GM19438 (cell line): ENCODE results near the gene CH25H.
"Not testable (repeated sequence)": the region's sequence is repeated elsewhere in the genome, so short reads cannot be mapped to it uniquely, and the experiment has no call there.

ENCODE experiments used
- ATAC-seq: cut with Tn5 transposase; IDR thresholded peaks from one replicate; pipeline ENCODE4 v1.9.1; 2021; ENCODE audit warnings: low read depth; ENCODE audit not compliant: unreplicated experiment

CH25H gene, protein sequence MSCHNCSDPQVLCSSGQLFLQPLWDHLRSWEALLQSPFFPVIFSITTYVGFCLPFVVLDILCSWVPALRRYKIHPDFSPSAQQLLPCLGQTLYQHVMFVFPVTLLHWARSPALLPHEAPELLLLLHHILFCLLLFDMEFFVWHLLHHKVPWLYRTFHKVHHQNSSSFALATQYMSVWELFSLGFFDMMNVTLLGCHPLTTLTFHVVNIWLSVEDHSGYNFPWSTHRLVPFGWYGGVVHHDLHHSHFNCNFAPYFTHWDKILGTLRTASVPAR

DNA sequence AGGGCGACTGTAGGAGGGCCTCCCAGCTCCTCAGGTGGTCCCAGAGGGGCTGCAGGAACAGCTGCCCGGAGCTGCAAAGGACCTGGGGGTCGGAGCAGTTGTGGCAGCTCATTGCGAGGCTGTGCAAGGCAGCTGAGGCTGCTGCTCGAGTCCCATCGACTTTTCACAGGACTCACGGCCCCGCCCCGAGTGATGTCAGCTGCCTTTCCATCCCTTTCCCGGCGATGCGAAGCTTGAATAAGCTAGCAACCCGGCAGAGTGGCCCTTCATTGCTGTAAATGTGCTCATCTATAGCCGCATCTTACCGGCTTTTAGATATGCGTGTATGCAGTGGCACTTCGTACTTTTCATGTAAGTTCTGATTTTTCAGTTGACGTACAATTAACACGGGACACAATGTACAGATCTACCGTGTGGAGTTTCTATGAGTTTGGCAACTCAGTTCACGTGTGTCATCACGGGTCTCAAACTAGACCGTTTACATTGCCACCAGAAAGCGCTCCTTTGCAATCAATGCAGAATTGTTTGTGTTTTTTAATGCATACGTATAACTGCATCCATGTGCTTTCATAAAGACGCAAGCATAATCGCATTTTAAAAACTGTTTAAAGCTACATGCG, at the start of gene CH25H:
Gene CH25H, minus strand, starts transcription at position 137 of the 620 bp plus-strand sequence. Its CDS starts 25 bp downstream, at position 112.
- no peak for ATAC-seq

DNA sequence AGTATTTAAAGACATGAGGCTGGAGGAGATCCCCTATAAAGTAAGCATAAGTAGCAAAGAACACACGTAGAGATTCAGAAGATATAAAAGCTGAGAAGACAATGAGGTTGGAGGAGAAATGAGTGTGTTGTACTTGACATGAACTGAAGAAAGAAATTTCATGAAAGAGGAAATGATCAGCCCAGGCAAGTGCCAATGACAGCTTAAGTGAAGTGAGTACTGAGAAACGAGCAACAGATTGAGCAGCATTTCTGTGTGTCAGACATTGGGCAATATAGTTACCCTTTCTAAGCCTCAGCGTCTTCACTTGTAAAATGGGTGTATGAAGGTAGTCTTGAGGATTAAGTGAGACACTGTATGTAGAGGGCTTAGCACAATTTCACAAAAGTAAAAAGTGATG, 49.2 kb upstream of the CH25H start:
- ATAC-seq = no peak

DNA sequence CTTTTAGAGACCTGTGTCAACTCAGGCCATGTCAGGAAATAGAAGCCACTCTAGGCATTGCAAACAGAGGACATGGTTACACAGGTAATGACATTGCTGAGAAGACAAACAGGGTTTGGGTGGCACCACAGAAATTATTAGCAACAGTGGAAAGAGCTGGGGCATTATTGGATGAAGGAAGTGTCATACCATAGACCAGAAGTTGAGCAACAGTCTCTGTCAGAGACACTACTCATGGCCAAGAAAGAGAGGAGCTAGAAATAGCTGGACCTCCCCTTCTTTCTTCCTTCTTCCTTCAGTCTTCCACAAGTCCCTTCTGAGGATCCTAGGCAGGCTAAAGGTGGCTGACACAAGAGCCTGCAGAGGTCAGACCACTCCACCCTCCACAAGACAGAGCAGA, 48.7 kb upstream of the CH25H start:
- ATAC-seq = no peak

DNA sequence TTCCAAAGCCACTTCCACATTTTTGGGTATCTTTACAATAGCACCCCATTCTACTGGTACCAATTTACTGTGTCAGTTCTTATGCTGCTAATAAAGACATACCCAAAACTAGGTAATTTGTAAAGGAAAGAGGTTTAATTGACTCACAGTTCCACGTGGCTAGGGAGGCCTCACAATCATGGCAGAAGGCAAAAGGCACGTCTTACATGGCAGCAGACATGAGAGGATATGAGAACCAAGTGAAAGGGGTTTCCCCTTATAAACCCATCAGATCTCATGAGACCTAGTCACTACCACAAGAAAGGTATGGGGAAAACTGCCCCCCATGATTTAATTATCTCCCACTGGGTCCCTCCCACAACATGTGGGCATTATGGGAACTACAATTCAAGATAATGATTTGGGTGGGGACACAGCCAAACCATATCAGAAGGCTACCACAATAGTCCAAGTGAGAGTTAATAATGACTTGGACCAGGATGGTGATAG, 48.0 kb upstream of the CH25H start:
- not testable (repeated sequence) for ATAC-seq

DNA sequence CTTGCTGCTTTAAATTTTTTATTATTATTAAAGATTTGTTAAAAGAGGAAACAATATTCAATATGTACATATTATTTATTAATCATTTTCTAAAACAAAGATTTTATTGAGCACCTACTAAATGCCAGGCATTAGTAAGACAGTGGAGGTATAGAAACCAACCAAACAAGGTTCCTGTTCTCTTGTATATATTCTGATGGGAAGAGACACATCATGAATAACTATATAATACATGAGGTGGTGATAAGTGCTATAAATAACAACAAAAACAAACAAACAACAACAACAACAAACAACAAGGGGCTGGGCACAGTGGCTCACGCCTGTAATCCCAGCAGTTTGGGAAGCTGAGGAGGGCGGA, 45.1 kb upstream of the CH25H start:
- no peak for ATAC-seq

DNA sequence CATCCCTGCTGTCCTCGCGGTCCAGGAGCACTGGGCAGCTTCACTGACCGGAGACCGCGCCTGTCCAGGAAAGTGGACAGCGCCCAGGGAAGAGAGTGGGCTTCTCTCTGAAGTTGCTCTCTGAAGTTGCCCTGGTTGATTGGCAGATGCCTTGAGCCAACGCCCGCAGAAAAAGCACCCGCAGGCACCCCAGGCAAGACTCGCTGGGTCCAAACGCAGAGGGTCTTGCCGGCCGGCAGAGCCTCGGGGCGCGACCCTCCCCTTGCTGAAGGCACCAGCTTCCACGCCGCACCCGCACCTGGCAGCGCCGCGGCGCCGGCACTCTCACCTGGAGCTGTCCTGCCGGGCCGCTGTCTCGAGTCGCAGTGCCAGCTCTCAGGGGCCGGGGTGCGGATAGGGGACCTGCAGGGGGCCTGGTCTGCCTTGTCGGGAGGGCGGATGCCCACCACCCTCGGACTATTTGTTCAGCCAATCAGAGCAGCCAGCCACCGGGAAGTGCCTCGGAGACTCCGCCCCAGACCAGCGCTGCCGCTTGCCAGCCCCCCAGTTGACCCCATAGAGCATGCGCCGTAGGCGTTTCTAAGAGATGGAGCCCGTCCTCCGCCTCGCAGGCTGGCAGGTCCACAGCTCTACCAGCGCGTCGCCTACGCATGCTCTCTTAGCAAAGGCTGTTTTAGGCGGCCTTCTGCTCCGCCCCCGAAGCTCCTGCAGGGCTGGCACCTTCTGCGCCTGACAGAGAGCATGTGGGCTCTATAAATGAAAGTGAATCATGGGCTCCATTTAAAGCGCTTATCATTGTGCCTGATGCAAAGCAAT, 44.5 kb upstream of the CH25H start, which contains the start of gene LIPA:
Gene LIPA, minus strand, starts transcription at position 367 of the 816 bp plus-strand sequence. CDS start 4,127 bp downstream, outside the sequence.
- ATAC-seq = peak; percentile 95

DNA sequence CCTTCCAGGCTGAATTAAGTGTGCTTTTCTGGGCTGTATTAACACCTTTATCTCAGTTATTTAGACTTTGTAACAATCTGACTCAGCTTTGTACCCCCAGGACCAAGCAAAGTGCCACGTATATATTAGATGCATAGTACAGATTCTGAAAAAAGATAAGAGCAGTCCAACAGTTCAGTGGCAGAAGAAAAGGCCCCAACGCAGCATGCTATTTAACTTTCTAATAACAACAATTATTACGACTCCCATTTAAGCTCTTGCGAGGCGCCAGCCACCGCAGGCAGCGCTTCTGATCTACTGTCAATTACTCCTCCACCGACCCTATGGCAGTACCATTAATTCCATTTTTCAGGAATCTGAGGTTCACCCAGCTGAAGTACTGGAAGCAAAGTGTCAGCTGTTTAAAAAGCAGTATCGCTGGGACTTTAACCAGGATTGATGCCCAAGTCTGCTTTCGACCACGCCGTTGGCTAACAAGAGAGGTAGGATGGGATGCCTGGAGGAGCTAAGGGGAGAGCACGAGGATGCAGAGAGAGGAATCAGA, 43.8 kb upstream of the CH25H start:
- ATAC-seq = no peak

DNA sequence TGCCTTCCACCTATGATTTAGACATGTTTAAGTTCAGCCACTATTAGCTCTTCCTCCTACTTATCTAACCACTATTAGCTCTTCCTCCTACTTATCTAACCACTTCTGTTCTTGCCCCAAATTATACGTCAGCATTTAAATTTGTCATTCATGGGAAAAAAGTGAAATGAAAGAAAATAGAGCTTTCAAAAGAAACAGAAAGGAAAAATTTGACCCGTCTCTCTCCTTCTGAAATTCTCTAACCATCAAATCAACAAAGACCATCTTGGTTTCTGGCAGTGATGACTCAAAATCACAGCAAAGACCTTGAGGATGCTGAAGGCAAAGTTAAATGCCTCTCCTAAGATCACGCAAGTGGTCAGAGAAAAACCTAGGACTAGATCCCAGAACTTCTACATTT, 41.9 kb upstream of the CH25H start:
- no peak for ATAC-seq

DNA sequence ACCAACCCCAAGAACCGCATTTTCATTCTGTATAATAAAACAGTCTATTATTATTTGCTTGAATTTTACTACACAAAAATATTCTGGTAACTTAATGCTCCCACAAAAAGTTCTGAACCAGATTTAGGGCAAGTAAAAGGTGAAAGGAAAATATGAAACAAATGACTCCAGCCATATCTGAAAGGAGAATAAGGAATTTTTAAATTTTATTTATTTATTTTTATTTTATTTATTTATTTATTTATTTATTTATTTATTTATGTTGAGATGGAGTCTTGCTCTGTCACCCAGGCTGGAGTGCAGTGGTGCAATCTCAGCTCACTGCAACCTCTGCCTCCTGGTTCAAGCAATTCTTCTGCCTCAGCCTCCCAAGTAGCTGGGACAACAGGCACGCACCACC, 40.5 kb upstream of the CH25H start:
- not testable (repeated sequence) for ATAC-seq

DNA sequence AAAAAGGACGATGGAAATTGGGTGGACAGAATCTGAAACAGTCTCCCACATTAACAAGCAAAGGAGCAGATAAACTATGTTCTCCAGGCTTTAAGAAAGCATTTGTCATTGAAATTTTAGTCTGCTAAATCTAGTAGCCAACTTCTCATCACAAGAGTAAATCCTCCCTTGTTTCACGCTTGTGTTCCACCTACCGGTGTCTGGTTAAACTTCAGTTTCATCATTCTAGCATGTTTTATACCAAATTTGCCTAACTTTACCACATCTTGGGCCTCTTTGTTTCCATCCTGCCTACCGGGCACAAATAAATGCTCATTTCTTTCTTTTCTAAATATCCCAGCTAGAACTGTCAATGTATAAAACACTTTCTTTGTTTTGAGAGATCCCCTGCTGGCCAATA, 38.7 kb upstream of the CH25H start:
- ATAC-seq = no peak

DNA sequence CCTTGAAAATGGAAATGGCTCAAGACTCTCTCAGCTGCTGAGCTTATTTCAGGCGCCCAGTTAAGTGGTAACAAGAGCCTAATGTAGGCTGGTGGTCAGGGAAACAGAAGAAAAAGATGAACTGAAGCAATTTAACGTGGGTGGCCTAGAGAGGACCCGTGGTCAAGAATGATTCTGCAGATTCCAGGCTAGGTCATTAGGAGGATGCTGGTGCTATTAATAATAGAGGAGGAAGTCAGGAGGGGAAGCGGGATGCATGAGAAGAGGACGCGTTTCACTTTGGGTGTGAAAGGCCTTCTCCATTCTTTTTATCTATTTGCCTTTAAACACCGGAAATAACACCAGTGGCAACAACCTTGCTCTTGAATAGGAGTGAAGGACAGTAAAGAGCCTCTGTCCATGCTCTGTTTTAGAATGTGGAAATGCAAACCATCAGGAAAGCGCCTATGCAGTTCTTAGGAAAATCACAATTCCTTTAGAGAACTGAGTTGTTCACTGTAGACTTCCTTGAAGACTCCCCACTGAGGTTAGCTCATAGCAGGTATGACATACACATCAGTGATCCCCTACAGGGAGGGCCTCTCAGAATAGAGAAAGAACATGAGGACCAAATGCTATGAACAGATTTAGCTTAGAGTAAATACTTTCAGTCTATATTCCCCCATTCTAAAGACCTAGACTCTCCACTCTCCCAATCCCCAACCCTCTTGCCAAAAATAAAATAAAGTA, 35.9 kb upstream of the CH25H start:
- ATAC-seq = no peak

DNA sequence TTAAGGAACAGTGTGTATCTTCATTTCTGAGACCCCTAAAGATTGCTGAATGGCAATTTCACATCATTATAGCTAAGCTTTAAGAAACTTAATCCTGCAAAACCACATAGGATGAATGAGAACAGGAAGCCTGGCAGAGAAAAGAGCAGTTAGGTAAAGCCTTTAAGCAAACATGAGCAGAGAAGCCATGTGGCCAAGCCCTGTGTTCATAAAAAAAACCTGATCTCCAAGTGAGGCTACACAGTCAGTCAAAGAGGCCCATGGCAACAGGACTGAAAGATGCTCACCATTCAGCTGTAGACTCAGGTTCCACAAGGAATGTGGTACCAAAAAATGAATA, 35.2 kb upstream of the CH25H start:
- no peak for ATAC-seq

DNA sequence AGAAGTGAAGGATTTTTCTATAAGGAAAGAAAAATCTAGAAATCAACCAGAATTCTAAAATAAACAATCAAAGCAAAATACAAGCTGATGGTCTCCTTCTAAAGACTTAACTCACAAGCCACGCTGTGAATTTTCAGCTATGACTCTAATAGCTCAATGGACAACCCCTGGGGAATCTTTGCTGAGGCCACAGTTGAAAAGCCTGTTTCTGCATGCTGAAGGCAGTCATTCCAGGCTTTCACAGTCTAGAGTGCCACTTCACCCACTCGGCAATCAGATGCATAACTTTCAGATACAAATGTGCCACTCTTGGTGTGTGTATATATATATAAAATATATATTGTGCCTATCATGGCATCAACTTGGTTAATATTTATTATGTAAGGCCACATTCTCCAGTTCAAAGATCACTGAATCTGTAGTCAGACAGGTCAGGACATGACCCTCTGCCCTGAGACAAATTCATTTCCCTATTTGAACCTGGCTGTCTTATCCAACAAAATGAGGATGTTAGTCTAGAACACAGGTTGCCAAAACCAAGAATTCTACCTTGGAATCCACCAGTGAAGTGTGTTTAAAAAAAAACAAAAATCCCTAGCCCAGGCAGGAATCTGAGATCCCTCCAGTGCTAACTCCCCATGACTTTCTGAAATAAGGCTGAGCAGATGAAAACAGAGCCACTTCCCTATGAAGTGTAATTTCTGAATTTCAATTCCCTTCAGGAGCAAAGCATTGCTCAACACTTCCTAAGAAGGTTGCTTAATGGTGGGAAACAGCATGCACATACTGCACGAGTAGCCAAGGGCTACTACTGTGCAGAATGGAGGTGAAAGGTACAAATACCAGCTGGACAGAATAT, 34.6 kb upstream of the CH25H start:
- no peak for ATAC-seq

DNA sequence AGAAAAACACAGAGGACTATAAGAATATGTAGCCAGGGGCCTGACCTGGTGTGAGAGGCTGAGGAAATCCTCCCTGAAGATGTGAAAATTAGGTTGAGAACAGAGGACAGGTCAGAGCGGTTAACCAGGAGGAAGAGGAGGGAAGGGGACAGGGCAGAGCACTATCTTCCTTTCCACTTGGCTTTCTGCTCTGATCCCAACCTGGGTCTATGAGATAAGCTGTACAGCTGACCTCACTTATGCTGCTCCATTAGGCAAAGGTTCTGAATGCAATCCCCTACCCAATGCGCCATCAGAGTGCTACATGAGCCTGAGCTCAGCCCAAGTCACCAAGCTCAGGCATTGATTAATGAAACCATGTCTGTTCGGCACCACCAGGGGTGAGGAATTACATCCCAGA, 33.9 kb upstream of the CH25H start:
- no peak for ATAC-seq

DNA sequence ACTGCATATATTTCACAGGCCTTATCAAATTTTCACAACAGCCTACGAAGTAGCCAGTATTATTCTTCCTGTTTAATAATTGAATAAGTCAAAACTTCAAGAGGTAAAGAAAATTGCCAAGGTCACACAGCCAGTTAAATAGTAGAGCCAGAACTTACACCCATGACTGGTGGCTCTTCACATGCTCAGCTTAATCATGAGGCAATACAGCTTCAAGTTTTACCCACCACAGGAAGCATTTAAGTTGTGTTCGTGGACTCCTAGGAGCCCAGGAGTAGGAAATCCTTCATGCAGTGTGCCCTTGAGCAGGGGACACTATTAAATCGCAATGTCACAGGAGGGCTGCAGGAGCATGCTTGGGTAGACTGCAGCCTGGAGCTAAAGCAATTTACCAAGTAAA, 33.4 kb upstream of the CH25H start:
- ATAC-seq = no peak

DNA sequence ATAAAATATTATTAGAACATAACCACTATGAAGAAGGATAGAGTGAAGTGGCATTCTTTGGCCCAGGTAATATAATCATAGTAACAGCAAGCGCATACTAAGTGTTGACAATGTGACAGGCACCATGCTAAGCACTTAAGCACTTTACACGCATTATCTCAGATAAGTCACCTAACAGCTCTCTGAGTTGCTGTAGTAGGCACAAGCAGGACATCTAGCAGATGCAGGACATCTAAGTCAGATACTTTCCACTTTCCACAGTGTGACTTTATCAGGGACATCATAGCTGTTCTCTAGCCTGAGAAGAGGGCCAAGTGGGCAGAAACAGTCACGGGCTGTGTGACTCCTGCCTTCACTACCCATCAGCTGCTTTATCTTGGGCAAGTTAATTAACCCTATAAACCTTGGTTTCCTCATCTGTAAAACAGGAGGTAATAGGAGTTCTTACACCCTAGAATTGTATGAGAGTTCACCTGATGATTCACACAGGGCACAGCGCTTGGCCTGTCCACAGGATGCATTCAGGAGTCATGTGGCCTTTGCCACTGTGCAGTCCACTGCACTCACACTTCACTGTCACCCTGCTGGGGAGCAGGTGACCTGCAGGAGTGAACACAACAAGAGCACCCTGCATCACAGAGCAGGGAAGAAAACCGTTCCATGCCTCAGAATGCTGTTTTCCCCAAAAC, 32.0 kb upstream of the CH25H start:
- ATAC-seq = no peak

DNA sequence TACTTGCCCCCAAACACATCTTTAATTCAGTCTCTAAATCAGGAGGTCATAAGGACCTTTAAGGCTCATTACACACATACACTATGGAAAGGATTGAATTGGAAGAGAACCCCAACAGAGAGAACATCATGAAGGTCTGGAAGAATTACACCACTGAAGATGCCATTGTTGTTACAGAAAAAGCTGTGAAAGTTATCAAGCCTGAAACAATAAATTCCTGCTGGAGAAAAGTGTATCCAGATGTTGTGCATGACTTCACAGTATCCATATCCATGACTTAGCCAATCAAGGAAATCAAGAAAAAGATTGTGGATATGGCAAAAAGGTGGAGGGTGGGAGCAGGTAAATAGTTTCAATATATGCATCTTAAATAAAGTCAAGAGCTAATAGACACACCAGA, 30.7 kb upstream of the CH25H start:
- no peak for ATAC-seq

DNA sequence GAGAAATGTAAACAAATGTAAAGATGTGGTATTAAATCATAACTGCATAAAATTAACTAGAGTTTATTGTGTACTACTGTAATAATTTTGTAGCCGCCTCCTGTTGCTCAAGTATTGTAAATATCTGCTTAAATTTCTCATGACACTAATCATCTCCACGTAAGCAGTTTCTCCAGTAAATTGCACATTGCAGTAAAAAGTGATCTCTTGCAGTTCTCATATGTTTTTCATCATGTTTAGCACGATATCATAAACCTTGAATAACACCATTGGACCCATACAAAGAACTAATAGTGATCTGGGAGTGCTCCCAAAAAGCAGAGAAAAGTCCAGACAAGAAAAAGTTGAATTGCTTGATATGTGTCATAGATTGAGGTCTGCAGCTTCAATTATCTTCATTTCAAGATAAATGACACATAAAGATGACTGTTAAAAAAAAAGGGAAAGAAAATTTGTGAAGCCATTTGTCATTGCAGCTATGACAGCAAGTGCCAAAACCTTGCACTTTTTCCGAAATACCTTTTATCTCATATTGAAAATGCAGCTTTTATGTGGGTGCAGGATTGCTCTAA, 29.2 kb upstream of the CH25H start:
- ATAC-seq = no peak
